Left lung (tissue), 10 donors: ENCODE results near the gene FAM50A. TPM values are rescaled to one million over a fixed set of nuclear protein-coding genes. Genes with fewer than 3 reads are reported as not detected.

Source experiments
- ATAC-seq: fragments of 200-7000 bp; cut with Tn5 transposase; one replicate; pipeline ENCODE4 v1.9.1; 2020; ENCODE audit warnings: moderate library complexity
- DNase-seq, 4 donors: peaks; one replicate each; pipeline ENCODE4 v3.0.0-alpha.2; 2013 to 2020
- H3K27ac ChIP-seq, 2 donors: fragments of 200-600 bp; sonication (generic) in 1 of 2; one replicate each; pipeline versions ENCODE4 v1.5.0 to v1.8.0; 2020 to 2021
- H3K27me3 ChIP-seq, 2 donors: fragments of 200-600 bp; sonication (generic) in 1 of 2; one replicate each; pipeline versions ENCODE4 v1.5.0 to v1.8.0; 2020 to 2021
- H3K36me3 ChIP-seq, 2 donors: fragments of 200-600 bp; sonication (generic) in 1 of 2; one replicate each; pipeline versions ENCODE4 v1.5.0 to v1.8.0; 2020 to 2021
- H3K4me1 ChIP-seq, 2 donors: fragments of 200-600 bp; one replicate each; pipeline ENCODE4 v1.8.0; 2021
- H3K4me3 ChIP-seq, 2 donors: fragments of 200-600 bp; sonication (generic) in 1 of 2; one replicate each; pipeline versions ENCODE4 v1.5.0 to v1.8.0; 2020 to 2021; ENCODE audit warnings: mild to moderate bottlenecking in 1 of 2
- H3K9me3 ChIP-seq, 2 donors: fragments of 200-600 bp; sonication (generic) in 1 of 2; one replicate each; pipeline versions ENCODE4 v1.5.0 to v1.8.0; 2020 to 2021
- CTCF ChIP-seq, 2 donors: fragments of 200-600 bp; sonication (generic) in 1 of 2; IDR thresholded peaks; one replicate each; pipeline versions ENCODE4 v1.5.0 to v1.8.0; 2021; ENCODE audit warnings: antibody characterized with exemption in 2 of 2
- intact Hi-C, 2 donors: fragments of 100-400 bp; cut with DNase I; formaldehyde crosslinking; loops; one replicate each; pipeline versions ENCODE4 v1.11.2 to v1.14.2; 2022
- polyA plus RNA-seq, 6 donors: library from polyadenylated mRNA; unstranded; fragments of 120-200 nt; gene quantifications; one replicate each; pipeline ENCODE4 v1.2.1, GENCODE V29; 2013; ENCODE audit not compliant: insufficient read length in 6 of 6
- total RNA-seq, 2 donors: library from RNA; stranded (reverse); fragmentation: NEBNext Ultra II Directional; extraction: Animal tissue kit (Norgen Biotek cat#: 25700); gene quantifications; one replicate each; pipeline ENCODE4 v1.2.1, GENCODE V29; 2021
- donor health status: DM: no; HTN: yes; CAD: no.
- donor health status: DM: no; HTN: no; CAD: no.

Gene FAM50A
- total and polyA plus RNA-seq, 8 donors, result 43.1 to 82.1 (median 49.1) TPM

- no peak overlapping the region for H3K4me3 ChIP-seq
- no peak overlapping the region for H3K27ac ChIP-seq
- intact Hi-C loops, result no loop called here
- H3K27me3 ChIP-seq, result no peaks in the 10 kb centered on the region
- DNase-seq, result no peak
- ATAC-seq, result no peak
- peaks cover 0 to 4% of the 10 kb centered on the region in 2 donors for H3K4me1 ChIP-seq
- H3K9me3 ChIP-seq, result no peaks in the 10 kb centered on the region
- TF ChIP-seq CTCF (IDR thresholded peaks at IDR 0.05), result no peak
- peaks cover 0 to 53% of the 10 kb centered on the region in 2 donors for H3K36me3 ChIP-seq
Measured at GRCh38 chrX:154450312-154450711, 6.4 kb downstream of the FAM50A start.

GRCh38 chrX:154452823-154453222 is 8.9 kb downstream of the FAM50A start:
- TF ChIP-seq CTCF (IDR thresholded peaks at IDR 0.05), result no peak
- intact Hi-C loops, result no loop called here
- no peaks in the 10 kb centered on the region for H3K27me3 ChIP-seq
- no peak overlapping the region for H3K27ac ChIP-seq
- ATAC-seq (no peak), DNase-seq (no peak)
- no peak overlapping the region for H3K4me3 ChIP-seq
- peaks cover 0 to 42% of the 10 kb centered on the region in 2 donors for H3K36me3 ChIP-seq
- no peaks in the 10 kb centered on the region for H3K9me3 ChIP-seq
- no peaks in the 10 kb centered on the region for H3K4me1 ChIP-seq

- peak; percentile 81 for ATAC-seq
- Histone ChIP-seq H3K36me3 (peaks cover 0 to 18% of the 10 kb centered on the region in 2 donors), H3K4me1 (no peaks in the 10 kb centered on the region), H3K27ac (no peak overlapping the region), H3K9me3 (no peaks in the 10 kb centered on the region), H3K27me3 (no peaks in the 10 kb centered on the region), H3K4me3 (peak overlapping the region; percentile 31 to 59)
- peak; percentile 41 to 81 (median 50) for DNase-seq
- intact Hi-C loops, result no loop called here
- no peak for TF ChIP-seq CTCF (IDR thresholded peaks at IDR 0.05)
Measured at GRCh38 chrX:154457491-154458115, 13.7 kb downstream of the FAM50A start.

GRCh38 chrX:154458116-154458953 is 14.4 kb downstream of the FAM50A start, which contains the start of gene PLXNA3:
TSS of gene PLXNA3 (plus strand) at chrX:154458281. CDS start at chrX:154460184, 1,903 bp downstream.
- Histone ChIP-seq H3K36me3 (peaks cover 0 to 14% of the 10 kb centered on the region in 2 donors), H3K4me3 (peak within 1 kb of the TSS; percentile 41 to 59), H3K27me3 (no peaks in the 10 kb centered on the region), H3K9me3 (no peaks in the 10 kb centered on the region), H3K27ac (no peak within 1 kb of the TSS), H3K4me1 (no peaks in the 10 kb centered on the region)
- no peak for TF ChIP-seq CTCF (IDR thresholded peaks at IDR 0.05)
- intact Hi-C loops, result no loop called here
- ATAC-seq, result peak; percentile 70
- peak in 3 of 4 donors; percentile 40 to 83 (median 49) for DNase-seq
